HG03575 (cell line): Measurements from ENCODE around the gene FAM3C.
A peak's percentile ranks its signal among the peaks of the same experiment; 100 is the strongest.

Experiments used
- ATAC-seq: cut with Tn5 transposase; IDR thresholded peaks from one replicate; pipeline ENCODE4 v1.9.1; 2021; ENCODE audit not compliant: unreplicated experiment, insufficient number of reproducible peaks, low FRiP score; ENCODE audit errors: extremely low read depth

Gene FAM3C

DNA sequence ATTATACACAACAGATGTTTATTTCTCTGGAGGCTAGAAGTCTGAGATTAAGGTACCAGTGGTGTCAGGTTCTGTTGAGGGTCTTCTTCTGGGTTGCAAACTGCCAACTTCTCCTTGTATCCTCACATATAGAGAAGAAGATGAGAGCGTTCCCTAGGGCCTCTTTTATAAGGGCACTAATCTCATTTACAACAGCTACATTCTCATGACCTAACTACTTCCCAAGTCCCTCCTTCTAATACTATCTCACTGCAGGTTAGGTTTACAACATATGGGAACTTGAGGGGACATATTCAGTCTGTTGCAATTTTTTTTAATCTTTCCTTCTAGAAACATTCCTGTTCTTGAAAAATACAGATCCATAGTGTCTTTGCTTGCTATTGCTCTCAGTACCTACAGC, 18.3 kb upstream of the FAM3C start:
- ATAC-seq = no peak

DNA sequence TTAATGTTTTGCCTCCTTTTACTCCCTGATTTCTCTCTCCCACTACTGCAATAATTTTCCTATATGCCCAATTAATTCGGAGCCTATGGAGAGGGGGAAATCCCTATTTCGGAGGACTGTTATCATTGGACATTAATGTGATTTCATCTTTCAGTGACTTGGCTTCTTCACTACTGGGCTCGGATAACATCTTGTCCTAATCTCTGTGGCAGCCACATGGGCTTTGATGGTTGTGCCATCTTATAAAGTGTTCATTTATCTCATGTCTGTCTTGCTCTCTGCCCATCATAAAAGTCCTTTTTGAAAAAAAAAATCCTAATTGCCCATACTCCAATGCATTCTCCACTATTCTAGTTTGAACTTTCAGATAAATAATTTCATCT, 15.5 kb upstream of the FAM3C start:
- ATAC-seq = no peak

DNA sequence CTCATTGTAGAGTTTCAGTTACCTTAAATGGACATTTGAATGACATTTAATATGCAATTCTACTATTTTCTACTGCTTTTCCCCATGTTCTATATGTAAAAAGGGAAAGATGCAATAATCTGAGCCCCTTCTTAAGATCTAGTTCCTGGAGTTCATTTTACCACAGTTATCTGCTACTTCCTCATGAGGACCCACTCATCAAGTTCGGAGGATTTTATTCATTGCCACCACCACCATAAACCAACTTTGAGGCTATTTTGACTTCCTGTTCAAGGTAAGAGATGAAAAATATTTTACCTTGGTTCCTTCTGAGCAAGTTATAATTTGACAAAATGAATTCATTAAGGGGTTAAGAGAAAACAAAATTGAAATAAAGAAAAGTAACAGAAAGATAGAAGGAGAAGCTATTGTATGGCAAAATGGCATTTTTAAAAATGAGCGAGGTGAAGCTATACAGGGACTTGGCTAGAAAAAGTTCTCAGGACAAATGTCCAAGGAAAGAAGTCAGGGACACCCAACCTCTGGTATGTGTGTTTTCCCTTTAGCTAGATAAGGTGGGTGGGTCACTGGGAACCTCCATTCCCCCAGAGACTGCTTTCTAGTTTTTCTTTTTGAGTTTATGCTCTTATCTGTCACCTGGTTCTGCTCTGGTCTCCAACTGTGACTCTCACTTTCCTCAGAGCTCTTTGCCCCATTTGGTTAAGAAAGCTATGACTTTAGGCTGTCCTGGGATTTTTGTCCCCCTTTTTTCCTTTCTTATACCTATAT, 14.9 kb upstream of the FAM3C start:
- ATAC-seq = no peak

DNA sequence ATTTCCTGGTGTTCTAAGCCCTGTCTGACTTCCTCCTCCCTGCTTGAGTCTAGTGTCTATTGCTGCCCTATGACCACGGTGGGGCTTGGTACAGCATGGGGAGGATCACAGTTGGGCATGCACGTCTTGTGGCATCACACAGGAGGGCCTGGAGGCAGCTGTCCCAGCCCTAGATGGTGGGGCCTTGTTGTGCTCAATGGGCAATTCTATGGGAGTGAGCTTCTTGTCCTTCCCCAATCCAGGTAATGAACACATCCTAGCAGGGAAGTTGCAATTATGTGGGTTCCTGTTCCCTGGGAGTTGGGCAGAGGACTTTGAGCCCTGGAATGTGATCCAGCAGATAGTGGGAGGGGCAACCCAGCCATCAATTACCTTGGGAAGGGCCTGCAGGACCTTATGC, 10.8 kb upstream of the FAM3C start:
- no peak for ATAC-seq

DNA sequence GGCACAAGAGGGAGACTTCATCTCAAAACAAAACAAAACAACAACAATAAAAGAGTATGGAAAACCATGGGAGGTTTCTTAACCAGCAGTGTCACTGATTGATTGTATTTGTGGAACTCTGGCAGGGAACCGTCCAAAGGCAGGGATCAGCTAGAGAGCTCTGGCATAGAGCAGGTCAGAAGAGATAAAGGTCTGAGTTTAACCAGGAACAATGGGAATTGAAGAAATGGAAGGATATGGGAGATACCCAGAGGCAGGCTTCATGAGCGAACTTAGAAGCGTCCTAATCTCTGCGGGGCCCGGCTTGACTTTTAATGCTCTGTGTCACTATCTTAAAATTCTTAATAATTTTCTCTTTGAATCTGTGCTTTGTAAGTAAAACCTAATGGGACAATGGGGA, 10.4 kb upstream of the FAM3C start:
- ATAC-seq = no peak

DNA sequence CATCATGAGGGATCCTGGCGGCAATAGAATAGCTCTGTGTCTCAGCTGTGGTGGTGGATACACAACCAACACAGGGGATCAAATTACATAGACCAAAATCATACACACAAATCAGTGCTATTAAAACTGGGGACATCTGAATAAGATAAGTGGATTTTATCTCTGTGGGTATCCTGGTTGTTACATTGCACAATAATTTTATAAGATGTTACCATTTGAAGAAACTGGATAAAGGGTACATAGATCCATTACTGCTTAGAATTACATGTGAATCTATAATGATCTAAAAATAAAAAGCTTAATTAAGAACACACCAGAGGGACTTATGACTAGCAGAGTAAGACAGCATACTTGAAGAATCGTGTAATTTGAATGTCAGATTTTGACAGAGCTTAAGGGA, 8.2 kb upstream of the FAM3C start:
- ATAC-seq = no peak

DNA sequence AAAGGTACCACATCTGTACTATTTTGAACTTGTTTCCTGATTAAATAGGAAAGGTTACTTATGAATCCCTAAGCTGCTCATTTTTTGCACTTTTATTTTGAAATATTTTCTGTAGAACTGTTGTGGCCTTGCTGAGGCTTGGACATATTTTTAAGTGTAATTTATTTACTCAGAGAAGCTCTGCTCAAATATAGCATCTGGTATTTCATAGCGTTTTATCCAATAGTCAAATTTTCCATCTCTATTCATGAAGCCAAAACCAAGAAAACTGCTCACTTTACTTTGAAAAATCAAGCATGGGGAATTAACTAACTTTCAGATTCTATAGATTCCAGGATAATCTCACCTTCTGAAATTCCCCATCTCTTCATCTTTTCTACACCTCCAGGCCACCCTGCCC, 6.6 kb upstream of the FAM3C start:
- no peak for ATAC-seq

DNA sequence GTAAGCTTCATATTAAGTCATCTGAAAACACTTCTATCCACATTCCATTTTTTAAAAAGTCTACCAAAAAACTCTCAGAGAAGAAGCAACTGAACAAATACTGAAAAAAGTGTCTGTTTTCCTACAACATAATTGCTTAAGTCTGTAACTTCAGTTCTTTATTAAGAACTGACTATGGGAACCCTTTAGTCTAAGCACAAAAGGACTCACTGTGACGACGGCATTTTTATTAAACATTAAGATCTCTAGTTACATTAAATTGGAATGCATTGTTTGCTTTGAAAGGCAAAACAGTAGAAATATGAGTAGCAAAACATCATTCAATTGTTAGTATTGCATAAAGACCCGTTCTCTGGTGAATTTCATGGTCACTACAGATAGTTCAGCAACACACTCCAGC, 5.8 kb upstream of the FAM3C start:
- no peak for ATAC-seq

DNA sequence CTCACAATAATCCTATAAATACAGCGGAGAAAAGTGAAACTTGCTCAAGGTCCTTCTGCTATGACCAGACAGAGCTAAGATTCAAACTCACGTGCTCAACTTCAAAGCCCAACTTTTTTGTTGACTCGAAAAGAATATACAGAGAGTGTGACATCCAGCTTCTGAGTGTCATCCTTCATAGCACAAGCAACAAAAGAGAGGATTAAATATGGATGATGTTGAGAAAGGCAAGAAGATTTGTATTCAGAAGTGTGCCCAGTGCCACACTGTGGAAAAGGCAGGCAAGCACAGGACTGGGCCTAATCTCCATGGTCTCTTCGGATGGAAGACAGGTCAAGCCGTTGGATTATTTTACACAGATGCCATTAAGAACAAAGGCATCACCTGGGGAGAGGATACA, 2.1 kb upstream of the FAM3C start:
- no peak for ATAC-seq

DNA sequence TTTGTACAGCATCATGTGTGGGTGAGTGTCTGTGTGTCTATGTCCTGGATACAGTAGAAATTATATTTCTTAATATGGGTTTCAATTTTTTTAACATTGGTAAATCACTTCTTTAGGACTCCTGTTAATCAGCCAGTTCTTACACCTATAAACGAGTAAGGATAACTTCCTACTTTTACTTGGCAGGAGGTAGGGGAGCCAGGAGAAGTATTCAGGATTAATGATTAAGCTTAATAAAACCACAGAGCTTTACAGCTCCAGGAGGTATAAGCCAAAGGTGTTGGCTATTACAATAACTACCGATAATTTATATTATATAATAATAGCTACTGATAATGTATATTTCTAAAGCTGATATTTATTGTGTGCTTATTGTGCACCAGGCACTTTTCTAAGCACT, 1.7 kb upstream of the FAM3C start:
- no peak for ATAC-seq

DNA sequence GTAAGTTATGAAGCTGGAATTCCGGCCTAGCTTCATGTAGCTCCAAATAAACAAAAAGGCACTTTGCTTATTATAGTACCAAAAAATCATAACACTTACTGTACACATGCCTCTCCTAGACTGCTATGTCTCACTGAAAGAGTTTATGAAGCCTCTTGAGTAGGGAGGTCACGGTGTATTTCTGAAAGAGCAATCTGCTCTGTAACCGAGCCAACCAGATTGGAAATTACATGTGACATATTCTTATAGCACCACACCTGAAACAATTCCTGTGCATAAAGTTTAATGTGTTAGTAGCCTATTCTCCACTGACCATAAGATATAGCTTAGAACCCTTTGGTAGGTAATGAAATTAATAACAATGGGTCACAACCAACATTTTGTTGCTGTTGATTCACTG, 1.3 kb upstream of the FAM3C start:
- no peak for ATAC-seq

DNA sequence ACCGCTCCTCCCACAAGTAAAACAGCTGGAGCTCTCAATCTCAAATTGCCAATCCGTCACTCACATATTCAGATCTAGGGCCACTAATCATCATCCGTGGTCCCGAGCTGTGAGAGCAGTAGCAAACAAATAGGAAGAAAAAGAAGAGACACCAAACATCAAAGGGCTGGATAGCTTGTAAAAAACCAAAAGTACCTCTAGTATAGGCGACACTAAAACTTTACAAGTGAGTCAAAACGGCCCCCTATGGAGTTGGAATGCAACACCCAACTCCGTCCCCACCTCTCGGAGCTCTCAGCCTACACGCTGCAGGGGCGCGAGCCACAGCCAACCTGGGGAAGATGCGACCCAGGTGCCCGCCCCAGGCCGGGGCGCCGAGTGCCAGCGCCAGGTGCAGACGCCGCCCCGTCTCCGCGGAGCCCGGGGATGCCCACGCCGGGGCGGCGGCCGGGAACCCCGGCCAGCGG, 581 bp downstream of the FAM3C start:
- peak; percentile 20 for ATAC-seq

DNA sequence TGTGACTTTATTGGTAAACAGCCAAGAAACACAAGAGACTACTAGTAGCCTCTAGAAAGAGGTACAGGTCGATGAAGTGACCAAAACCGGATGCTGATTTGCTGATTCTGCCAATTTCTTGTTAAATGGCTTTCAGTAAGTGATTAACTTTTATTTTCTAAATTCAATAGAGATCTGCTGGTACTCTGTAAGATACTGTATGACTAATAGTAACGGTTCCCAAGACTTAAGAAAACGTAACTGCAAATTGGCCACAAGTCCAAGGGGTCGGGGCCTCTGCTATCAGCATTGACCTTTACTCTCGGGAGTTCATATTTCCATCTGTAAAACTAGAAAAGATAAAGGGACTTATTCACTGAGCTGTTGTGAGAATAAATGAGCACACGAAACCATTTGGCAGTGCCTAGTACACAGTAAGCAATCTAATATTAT, 1.4 kb downstream of the FAM3C start:
- no peak for ATAC-seq

DNA sequence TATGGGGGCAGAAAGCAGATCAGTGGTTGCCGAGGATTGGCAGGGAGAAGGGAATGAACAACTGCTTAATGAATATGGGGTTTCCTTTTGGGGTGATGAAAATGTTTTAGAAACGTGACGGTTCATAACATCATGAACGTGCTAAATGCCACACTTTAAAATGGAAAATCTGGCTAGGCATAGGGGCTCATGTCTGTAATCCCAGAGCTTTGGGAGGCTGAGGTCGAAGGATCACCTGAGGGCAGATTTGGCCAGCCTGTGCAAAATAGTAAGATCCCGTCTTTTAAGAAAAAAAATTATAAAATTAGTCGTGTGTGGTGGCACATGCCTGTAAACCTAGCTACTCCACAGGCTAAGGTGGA, 3.1 kb downstream of the FAM3C start:
- ATAC-seq = no peak

DNA sequence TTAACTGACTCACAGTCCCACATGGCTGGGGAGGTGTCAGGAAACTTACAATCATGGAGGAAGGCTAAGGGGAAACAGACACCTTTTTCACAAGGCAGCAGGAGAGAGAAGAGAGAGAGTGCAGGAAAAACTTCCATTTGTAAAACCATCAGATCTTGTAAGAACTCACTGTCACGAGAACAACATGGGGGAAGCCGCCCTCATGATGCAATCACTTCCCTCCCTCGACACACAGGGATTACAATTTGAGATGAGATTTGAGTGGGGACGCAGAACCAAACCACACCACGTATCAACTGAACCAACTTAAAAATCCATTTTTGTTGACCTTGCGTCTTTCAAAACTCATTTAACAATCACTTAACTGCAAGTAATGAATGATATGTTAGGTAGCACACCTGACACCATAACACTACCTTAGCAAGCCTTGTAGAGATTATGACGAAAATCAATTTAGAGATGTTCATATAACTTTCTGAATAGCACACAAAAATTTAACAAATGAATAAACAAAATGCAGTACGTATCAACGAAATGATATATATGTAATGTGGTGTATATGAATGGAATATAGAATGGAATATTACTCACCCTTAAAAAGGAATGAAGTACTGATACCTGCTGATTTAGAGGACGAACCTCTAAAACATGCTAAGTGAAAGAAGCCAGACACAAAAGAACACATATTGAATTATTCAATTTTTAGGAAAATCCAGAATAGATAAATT, 3.7 kb downstream of the FAM3C start:
- no peak for ATAC-seq

DNA sequence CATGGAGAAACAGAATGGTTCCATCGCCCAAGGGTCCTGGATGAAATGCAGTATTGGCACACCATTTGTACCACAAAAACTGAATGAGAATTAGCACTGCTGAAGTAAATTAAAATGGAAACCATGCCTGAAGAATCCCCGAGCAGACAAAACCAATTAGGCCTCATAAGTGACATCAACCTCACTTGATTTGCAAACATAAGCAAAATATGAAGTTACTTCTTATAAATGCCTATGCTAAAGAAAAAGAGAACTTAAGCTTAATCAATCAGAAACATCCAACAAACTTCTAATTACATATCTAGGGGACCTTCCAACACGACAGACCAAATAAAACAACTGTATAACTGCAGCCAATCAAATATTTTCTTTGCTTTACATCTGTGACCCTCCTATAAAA, 4.4 kb downstream of the FAM3C start:
- no peak for ATAC-seq

DNA sequence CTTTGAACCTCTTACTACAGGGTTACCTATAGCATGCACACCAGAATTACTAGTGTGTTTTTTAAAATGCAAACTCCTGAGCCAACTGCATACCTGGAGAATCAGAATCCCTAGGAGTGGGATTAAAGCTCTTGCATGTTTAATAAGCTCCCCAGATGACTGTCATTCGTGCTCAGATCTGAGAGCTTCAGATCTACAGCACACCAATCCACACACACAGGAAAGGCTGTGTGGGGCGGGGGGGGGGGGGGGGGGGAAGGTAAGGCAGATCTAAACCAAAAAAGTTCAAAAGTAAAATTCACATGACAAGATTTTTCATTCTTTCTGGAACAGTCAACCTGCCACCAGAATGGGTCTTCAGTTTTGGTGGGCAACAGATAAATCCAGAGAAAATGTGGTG, 5.5 kb downstream of the FAM3C start:
- ATAC-seq = no peak

DNA sequence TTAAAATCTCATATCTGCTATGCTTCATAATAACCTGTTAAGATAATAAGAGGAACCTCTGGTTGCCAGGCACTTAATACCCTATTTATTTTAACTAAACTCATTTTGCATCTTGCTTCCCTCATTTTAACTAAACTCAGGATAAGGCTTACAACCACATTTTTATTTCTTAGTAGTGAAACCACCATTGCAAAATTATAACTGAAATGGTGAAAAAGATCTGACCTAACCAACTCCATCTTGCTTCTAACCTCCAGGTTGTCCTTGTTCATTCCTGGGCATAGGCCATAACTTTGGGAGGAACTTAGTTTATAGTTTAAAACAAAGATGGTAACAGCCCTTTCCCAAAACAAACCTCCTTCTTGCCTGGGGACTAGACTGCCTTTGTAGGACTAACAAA, 6.0 kb downstream of the FAM3C start:
- no peak for ATAC-seq

DNA sequence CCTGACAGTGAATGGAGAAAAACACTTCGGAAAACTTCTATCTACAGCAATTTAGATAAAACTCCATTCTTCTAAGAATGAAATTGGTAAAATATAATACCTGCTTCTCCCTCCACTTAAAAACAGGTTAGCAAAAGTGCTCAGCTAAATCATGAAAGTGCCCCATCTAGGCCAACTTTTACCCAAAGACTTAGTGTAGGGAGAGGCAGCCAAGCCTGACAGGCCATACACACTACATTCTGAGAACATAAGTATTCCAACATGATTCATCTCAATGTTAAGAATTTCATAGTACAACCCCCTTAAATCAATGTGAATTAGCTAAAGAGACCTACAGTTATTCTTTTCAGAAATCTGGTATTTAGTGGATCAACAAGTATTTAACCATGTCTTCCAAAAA, 7.2 kb downstream of the FAM3C start:
- ATAC-seq = no peak

DNA sequence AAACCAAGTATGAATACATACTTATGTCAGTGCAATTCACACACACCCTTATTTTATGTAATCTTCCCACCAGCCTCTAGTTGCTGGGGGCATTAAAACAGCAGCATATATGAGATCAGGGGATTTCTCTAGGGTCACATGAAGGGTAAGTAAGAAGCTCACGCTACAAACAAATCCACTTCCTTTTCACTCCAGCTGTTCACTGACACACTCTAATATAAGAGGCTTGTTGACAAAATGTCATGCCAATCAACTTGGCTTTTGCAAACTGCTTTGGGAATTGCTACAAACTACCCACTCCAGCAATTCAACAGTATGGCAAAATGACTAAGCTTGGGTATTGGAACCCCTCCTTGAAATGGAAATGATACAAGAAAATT, 10.3 kb downstream of the FAM3C start:
- peak; percentile 93 for ATAC-seq
